GM18951 (cell line): ENCODE results near the gene COL4A3.

ENCODE experiments used
- POLR2A ChIP-seq: IDR thresholded peaks from 4 replicates; pipeline ENCODE4 v1.6.1; 2011; ENCODE audit warnings: mild to moderate bottlenecking; ENCODE audit not compliant: insufficient read length, insufficient read depth; ENCODE audit errors: extremely low read depth
- in situ Hi-C: fragments of 300-500 bp; cut with MboI; formaldehyde crosslinking; loops from one replicate; pipeline ENCODE4 v1.12.0; 2022; ENCODE audit warnings: low sequenced_read_pairs, mixed read lengths, inconsistent platforms; ENCODE audit not compliant: unreplicated experiment

Gene COL4A3

DNA sequence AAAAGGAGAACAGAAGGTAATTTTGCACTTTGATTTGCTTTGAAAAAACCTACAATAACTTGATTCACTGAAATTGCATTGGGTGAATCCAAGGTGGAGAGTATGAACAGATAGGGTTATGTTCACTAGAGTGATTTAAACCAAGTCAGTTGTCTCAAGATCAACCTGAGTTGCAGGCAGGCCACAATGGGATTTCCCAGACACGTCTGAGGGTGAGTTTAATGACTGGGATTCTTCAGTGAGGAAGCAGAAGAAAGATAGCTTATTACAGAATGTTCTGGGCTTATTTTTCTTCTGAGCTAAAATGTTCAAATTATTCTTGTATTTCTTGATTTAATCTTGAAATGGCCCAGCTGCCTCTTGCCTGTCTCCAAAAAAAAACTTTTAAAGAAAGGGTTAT lies 20.5 kb upstream of the COL4A3 start:
- no peak for TF ChIP-seq POLR2A
- in situ Hi-C loops = loop anchor here (25.0 kb wide), 1 partner anchor 618 kb away; no protein-coding TSS in a partner anchor

DNA sequence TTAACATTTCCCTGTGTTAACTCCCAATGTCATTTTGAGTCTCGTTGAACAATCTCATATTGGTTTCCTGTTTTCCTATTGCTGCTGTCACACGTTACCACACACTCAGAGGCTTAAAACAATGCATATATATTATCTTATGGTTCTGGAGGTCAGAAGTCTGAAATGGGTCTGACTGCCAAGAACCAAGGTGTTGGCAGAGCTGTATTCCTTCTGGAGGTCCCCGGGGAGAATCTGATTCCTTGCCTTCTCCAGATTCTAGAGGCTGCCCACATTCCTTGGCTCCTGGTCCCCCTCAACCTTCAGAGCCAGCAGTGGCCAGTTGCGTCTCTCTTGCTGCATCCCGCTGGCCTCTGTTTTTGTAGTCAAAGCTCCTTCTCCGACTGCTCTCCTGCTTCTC lies 18.0 kb upstream of the COL4A3 start:
- in situ Hi-C loops = loop anchor here (25.0 kb wide), 1 partner anchor 616 kb away; no protein-coding TSS in a partner anchor
- no peak for TF ChIP-seq POLR2A

DNA sequence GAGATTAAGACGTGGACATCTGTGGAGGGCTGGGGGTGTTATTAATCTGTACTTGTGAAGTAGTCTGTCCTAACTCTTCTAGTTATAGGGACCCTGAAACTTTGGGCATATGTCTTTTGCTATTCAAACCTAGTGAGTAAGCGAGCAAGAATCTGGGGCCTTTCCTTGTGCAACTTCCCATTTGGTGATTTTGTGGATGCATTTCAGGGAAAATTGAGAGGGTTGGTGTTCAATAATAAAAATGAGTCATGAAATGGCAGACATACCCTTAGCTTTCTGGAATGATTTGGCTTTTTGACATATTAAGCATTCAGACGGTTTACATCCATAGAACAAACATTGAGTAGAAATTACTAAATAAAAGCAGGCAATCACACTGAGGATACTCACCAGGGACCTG lies 17.4 kb upstream of the COL4A3 start:
- in situ Hi-C loops = loop anchor here (25.0 kb wide), 1 partner anchor 615 kb away; no protein-coding TSS in a partner anchor

DNA sequence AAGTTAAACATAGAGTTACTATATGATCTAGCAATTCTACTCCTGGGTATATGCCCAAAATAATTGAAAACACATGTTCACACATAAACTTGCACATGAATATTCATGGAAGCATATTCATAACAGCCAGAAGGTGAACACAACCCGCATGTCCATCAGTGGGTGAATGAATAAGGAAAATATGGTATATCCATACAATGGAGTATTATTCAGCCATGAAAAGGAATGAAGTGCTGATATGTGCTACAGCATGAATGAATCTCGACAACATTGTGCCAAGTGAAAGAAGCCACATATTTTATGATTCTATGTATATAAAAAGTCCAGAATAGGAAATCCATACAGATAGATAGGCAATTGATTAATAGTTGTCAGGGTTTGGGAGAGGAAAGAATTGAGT lies 16.3 kb upstream of the COL4A3 start:
- TF ChIP-seq POLR2A = no peak
- in situ Hi-C loops = loop anchor here (25.0 kb wide), 1 partner anchor 614 kb away; no protein-coding TSS in a partner anchor

More for the DNA sequence above, 17.4 kb upstream of the COL4A3 start:
- TF ChIP-seq POLR2A = no peak

DNA sequence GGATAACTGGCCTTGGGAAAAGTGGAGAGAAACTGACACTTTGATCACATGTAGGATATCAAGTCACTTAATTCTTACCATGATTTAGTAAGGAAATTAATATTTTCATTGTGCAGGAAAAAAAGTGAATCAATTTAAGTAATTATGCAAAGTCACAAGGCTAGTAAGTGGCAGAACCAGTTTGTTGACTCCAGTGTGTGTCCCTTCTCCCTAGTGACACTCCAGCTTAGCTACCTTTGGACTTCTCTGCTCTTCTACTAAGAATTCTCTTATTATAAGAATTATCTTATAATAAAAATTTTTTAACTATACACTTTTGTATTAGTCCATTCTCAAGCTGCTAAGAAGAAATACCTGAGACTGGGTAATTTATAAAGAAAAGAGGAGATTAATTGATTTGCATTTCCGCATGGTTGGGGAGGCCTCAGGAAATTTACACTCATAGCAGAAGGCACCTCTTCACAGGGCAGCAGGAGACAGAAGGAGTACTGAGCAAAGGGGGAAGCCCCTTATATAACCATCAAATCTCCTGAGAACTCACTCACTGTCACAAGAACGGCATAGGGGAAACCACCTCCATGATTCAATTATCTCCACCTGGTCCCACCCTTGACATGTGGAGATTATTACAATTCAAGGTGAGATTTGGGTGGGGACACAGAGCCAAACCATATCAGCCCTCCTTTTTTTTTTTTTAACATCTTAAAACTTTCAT lies 14.0 kb upstream of the COL4A3 start:
- in situ Hi-C loops = no loop called here
- no peak for TF ChIP-seq POLR2A

DNA sequence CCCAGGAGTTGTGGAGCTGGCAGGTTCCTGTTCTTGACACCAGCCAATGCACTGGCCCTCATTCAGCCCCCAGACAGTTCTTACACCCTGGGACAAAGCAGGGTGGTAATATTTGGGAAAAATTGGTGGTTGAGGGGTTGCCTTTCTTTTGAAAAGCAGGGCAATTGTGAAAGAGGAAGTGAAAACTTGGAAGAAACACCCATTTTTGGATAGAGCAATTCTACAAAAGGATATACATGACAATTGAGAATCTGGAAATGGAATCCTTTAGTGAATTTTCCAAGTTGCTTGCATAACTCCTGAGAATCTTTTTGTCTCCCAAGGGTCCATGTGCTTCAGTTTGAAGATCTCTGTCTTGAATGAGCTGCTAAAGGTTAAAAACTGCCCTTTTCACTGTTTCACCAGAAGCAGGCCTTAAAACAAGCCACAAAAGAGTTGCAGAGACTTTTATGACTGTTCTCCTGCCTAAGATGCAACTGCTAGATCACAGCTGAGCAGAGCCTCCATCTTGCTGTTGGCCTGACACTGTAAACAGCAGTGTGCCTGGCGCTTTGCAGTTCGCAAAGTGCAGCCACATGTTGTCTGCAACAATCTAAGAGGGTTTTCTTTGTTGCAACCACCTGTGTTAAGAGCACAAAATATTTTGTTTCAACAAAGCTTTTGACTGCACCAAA lies 12.2 kb upstream of the COL4A3 start:
- in situ Hi-C loops = no loop called here
- no peak for TF ChIP-seq POLR2A

DNA sequence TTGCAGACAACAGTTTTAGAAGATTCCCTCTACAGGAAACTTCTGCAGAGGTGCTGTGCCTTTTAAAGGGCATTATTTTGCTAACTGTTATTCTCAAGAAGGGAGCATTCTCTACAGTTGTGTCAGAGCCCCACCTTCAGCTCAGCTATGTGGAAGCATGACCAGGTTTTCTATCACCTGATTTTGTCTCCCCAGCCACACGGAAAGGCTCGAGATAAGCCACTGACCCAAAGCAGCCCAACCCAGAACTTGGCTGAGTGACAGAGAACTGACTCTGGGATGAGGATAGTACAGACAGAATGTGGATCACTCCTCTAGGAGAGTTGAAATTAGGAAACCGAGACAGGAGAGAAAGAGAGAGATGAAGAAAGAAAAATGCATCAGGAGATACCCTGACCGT lies 11.1 kb upstream of the COL4A3 start:
- no peak for TF ChIP-seq POLR2A
- in situ Hi-C loops = no loop called here

DNA sequence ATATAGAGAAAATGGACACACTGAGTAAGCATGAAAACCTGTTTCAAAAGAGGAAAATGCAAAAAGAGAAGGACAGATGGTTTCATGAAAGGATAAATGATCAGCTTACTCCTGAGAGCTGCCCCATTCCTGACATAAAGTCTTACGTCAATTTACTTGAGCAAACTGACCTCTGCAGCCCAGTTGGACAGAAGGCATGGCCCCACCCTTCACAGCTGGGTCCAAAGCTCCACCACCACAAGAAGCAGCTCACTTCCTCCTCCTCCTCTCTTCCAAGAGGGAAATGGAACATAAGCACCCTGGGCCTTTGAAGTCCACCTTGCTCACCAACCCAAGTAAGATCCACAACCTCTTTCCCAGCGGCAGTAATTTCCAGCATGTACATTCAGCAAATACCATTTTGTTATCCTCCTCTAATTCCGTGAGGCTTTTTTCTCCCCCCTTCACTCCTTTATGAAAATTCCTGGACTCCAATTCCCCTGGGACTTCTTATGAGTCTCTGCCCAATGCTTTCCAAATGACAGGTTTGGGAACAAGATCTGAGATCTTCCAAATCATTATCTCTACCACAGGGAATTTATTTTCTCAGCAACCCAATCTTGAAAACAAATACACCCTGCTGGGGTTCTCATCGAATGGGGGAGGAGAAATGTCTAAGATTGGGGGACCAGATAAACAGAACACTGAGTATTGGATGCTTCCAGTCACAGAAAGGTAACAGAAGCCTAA lies 10.5 kb upstream of the COL4A3 start:
- TF ChIP-seq POLR2A = no peak
- in situ Hi-C loops = no loop called here

DNA sequence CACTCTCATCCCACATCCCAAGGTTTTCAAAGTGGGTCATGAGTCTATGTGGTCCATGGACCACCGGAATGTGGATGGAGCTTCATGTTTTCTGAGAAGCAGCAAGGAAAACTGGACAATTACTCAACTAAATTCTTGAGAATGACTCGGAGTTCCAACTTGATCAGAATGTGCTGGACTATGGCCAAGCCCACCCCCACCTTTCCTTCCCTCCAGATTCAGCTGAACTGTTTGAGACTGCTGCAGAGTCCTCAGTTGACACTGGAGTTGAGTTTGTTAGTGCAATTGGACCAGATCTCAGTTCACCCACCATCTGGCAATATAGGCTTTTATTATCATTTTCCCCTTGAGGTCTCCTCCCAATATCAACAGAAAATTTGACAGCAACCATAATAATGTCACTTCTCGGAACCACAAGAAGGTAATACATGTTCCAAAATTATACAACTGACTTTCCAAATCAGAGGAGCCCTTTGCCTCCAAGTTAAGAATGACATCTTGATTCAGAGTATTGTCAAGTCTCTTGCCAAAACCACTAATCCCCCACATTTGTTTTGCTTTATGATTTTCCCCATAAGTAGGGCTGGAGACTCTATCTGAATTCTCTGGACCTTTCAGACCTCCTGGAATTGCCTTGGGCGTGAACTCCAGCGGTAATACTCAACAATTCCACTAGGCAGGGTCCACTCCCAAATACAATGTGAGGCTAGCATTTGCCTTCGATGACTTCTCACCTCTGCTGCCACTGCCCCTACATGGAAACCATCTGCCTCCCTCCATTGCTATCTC lies 9.2 kb upstream of the COL4A3 start:
- no peak for TF ChIP-seq POLR2A
- in situ Hi-C loops = no loop called here

DNA sequence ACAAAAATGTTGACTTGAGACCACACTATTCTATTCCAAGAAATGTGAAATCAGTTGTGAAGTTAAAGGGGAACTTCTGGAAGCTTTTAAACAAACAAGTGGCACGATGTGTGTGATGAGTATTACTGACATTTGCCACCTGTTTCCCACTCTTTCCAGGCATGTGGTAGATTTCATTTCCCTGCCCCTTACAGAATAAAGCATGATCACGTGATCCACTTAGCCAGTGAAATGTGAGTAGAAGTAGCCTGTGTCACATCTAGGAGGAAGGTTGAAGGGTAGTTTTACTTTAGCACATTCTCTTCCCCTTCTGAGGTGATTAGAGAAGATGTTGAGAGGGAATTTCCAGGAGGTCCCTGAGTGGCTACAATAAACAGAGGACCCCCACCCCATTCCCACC lies 4.3 kb upstream of the COL4A3 start:
- TF ChIP-seq POLR2A = no peak
- in situ Hi-C loops = no loop called here

DNA sequence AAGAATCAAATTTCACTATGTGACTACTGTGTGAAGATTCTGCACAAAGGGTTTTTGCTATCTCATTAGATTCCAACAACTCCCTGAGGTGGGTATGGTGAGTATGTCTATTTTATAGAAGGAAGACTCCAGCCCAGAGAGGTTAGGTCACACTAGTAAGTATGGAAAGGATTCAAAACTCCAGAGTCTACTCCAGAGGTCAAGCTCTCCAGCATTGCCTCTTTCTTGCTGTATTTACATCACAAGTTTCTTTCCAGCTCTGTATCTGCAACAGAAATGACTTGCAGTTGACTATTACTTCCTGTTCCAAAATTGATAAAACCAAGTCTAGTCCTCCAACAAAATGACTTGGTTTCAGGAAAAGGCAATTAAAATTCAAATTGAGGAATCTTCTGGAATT lies 2.5 kb upstream of the COL4A3 start:
- in situ Hi-C loops = no loop called here
- TF ChIP-seq POLR2A = no peak

DNA sequence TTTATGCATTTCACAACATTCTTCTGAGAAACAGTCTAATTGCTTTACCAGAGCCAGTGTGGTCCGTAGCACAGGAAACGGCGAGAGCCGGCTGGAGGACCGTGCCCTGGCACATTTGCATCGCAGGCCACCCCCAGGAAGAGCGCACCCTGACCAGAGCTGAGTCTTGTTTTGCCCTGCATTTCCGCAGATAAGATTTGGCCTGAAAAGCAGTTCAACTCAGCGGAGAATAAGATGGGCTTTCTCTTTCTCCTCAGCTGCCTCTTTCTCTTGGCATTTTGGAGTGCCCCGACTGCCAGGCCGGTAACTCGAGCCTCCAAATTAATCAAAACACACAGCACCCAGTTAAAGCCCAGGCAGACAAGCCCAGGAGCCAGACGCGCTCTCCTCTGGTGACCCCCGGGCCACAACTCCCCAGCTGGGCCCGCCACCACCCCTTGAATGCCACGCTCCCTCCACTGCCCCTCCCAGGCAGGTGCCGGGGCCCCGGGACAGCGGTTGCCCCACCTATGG lies 883 bp upstream of the COL4A3 start:
- in situ Hi-C loops = no loop called here
- TF ChIP-seq POLR2A = no peak
